H1 (cell line): ENCODE measurements around the gene GAB2. TPM values are rescaled to one million over a fixed set of nuclear protein-coding genes. Genes with fewer than 3 reads are reported as not detected.

ENCODE experiments used
- CTCF ChIA-PET: fragments of 300-600 bp; sonication (Branson Sonifier 250); formaldehyde crosslinking; loops from one replicate; lab custom pipeline; 2021; ENCODE audit not compliant: partially characterized antibody; lab: Charles Lee
- POLR2A ChIA-PET: fragments of 300-600 bp; sonication (Branson Sonifier 250); formaldehyde crosslinking; loops from one replicate; lab custom pipeline; 2021; ENCODE audit warnings: inconsistent platforms; ENCODE audit not compliant: partially characterized antibody; lab: Charles Lee
- DNase-seq, 2 experiments: peaks; one replicate each; pipeline versions ENCODE4 v3.0.0 to v3.0.0-alpha.2; 2010 to 2022; ENCODE audit warnings: low spot score in 2 of 2, low read depth in 1 of 2, mixed read lengths in 1 of 2
- FAIRE-seq: peaks from 2 replicates; lab custom pipeline; 2011; peaks lifted over from hg19 to GRCh38; lab: Jason Lieb, UNC
- H2AFZ ChIP-seq: 2 replicates; pipeline ENCODE4 v1.8.1; 2012; ENCODE audit warnings: low read length, inconsistent platforms
- H2AK5ac ChIP-seq: 2 replicates; pipeline ENCODE4 v1.6.1; 2013; ENCODE audit warnings: low read depth, low read length
- H2BK120ac ChIP-seq: replicated peaks from 2 replicates; pipeline ENCODE3; 2013; ENCODE audit warnings: low read depth, low read length, inconsistent platforms
- H2BK12ac ChIP-seq: 2 replicates; pipeline ENCODE4 v1.6.1; 2013; ENCODE audit warnings: low read depth, low read length
- H2BK15ac ChIP-seq: 2 replicates; pipeline ENCODE4 v1.6.1; 2013; ENCODE audit warnings: low read length
- H2BK20ac ChIP-seq: 2 replicates; pipeline ENCODE4 v1.6.1; 2013; ENCODE audit warnings: low read length
- H2BK5ac ChIP-seq: 2 replicates; pipeline ENCODE4 v1.6.1; 2013; ENCODE audit warnings: low read depth, low read length
- H3K14ac ChIP-seq: 2 replicates; pipeline ENCODE4 v1.6.1; 2013; ENCODE audit warnings: inconsistent platforms; ENCODE audit not compliant: insufficient read length
- H3K18ac ChIP-seq: 2 replicates; pipeline ENCODE4 v1.6.1; 2013; ENCODE audit warnings: low read length; ENCODE audit errors: extremely low read depth
- H3K23ac ChIP-seq: 2 replicates; pipeline ENCODE4 v1.6.1; 2013; ENCODE audit warnings: inconsistent platforms; ENCODE audit not compliant: insufficient read length
- H3K23me2 ChIP-seq: 2 replicates; pipeline ENCODE4 v1.6.1; 2013; ENCODE audit warnings: low read depth, low read length
- H3K27ac ChIP-seq: 2 replicates; pipeline ENCODE4 v1.6.1; 2011; ENCODE audit warnings: low read depth, low read length, inconsistent platforms
- H3K27me3 ChIP-seq, 4 experiments: replicated peaks in 1 of 4; 1 replicate in 1 of 4; 2 replicates in 3 of 4; pipeline versions ENCODE4 v1.6.1 to v1.8.1; 2011 to 2013; ENCODE audit warnings: low read length in 3 of 4, mild to moderate bottlenecking in 3 of 4, inconsistent platforms in 2 of 4, mixed read lengths in 2 of 4, moderate library complexity in 1 of 4; ENCODE audit not compliant: control insufficient read depth in 3 of 4, insufficient read depth in 3 of 4; ENCODE audit errors: extremely low read depth in 1 of 4
- H3K36me3 ChIP-seq, 4 experiments: 2 replicates each; pipeline versions ENCODE4 v1.6.1 to v1.8.1; 2011 to 2013; ENCODE audit warnings: mild to moderate bottlenecking in 4 of 4, low read length in 3 of 4, moderate library complexity in 2 of 4, control low read depth in 1 of 4, inconsistent platforms in 1 of 4; ENCODE audit not compliant: insufficient read depth in 4 of 4, control insufficient read depth in 2 of 4
- H3K4ac ChIP-seq: replicated peaks from 2 replicates; pipeline ENCODE3; 2013; ENCODE audit warnings: low read length, low read depth, mixed read lengths, inconsistent platforms; ENCODE audit not compliant: insufficient read length
- H3K4me1 ChIP-seq, 4 experiments: replicated peaks in 1 of 4; 1 replicate in 1 of 4; 2 replicates in 3 of 4; pipeline versions ENCODE4 v1.6.1 to v1.8.1; 2011 to 2013; ENCODE audit warnings: low read length in 3 of 4, inconsistent platforms in 2 of 4, mixed read lengths in 1 of 4; ENCODE audit not compliant: insufficient read depth in 4 of 4, control insufficient read depth in 3 of 4
- H3K4me2 ChIP-seq, 2 experiments: 2 replicates each; pipeline versions ENCODE4 v1.6.1 to v1.8.1; 2011 to 2013; ENCODE audit warnings: low read depth in 2 of 2, low read length in 2 of 2, control low read depth in 1 of 2, inconsistent platforms in 1 of 2, mild to moderate bottlenecking in 1 of 2; ENCODE audit not compliant: insufficient read depth in 1 of 2
- H3K4me3 ChIP-seq, 4 experiments: fragments of 200-600, 300-600 bp in 1 of 4; sonication (generic), shearing (Covaris generic), sonication (Bioruptor Twin) in 1 of 4; 2 replicates each; pipeline versions ENCODE4 v1.5.1 to v1.8.1; 2011 to 2016; ENCODE audit warnings: low read length in 4 of 4, low read depth in 3 of 4, control low read depth in 2 of 4, inconsistent platforms in 2 of 4, mild to moderate bottlenecking in 2 of 4, mixed read lengths in 1 of 4, moderate library complexity in 1 of 4; ENCODE audit not compliant: insufficient read depth in 2 of 4; ENCODE audit errors: extremely low read depth in 1 of 4
- H3K56ac ChIP-seq: replicated peaks from 2 replicates; pipeline ENCODE3; 2013; ENCODE audit warnings: low read depth, mild to moderate bottlenecking, mixed read lengths, low read length, inconsistent platforms; ENCODE audit not compliant: insufficient read length
- H3K79me1 ChIP-seq: 2 replicates; pipeline ENCODE4 v1.6.1; 2013; ENCODE audit warnings: low read depth, low read length, control low read depth
- H3K79me2 ChIP-seq, 2 experiments: 2 replicates each; pipeline versions ENCODE4 v1.6.1 to v1.8.1; 2012 to 2013; ENCODE audit warnings: low read length in 2 of 2, mild to moderate bottlenecking in 2 of 2, inconsistent platforms in 1 of 2; ENCODE audit not compliant: insufficient read depth in 2 of 2, control insufficient read depth in 1 of 2
- H3K9ac ChIP-seq, 4 experiments: replicated peaks in 1 of 4; 1 replicate in 1 of 4; 2 replicates in 3 of 4; pipeline versions ENCODE4 v1.6.1 to v1.8.1; 2011 to 2013; ENCODE audit warnings: low read depth in 3 of 4, low read length in 3 of 4, control low read depth in 2 of 4, mild to moderate bottlenecking in 2 of 4, moderate library complexity in 2 of 4, inconsistent platforms in 1 of 4; ENCODE audit errors: extremely low read depth in 1 of 4
- H3K9me3 ChIP-seq, 2 experiments: 2 replicates each; pipeline versions ENCODE4 v1.6.1 to v1.8.1; 2012 to 2013; ENCODE audit warnings: mild to moderate bottlenecking in 2 of 2, moderate library complexity in 2 of 2, control low read depth in 1 of 2, inconsistent platforms in 1 of 2, low read depth in 1 of 2, low read length in 1 of 2, mixed read lengths in 1 of 2; ENCODE audit not compliant: insufficient read depth in 2 of 2
- H4K20me1 ChIP-seq, 2 experiments: replicated peaks in 1 of 2; 2 replicates each; pipeline versions ENCODE3 to v1.8.1; 2011 to 2013; ENCODE audit warnings: inconsistent platforms in 2 of 2, low read length in 2 of 2, mild to moderate bottlenecking in 1 of 2; ENCODE audit not compliant: insufficient read depth in 2 of 2, control insufficient read depth in 1 of 2
- H4K5ac ChIP-seq: 2 replicates; pipeline ENCODE4 v1.6.1; 2013; ENCODE audit warnings: low read length, low read depth, mixed read lengths, inconsistent platforms; ENCODE audit not compliant: insufficient read length
- H4K8ac ChIP-seq: 2 replicates; pipeline ENCODE4 v1.8.0; 2013; ENCODE audit warnings: mild to moderate bottlenecking, moderate library complexity, low read length, inconsistent platforms; ENCODE audit not compliant: insufficient read depth; ENCODE audit errors: extremely low read depth
- H4K91ac ChIP-seq: replicated peaks from 2 replicates; pipeline ENCODE3; 2013; ENCODE audit warnings: low read length, mixed read lengths, inconsistent platforms; ENCODE audit not compliant: insufficient read length
- EGR1 ChIP-seq: IDR thresholded peaks from 2 replicates; pipeline ENCODE4 v1.6.1; 2011; ENCODE audit warnings: low read depth, low read length, borderline replicate concordance
- FOSL1 ChIP-seq: IDR thresholded peaks from 2 replicates; pipeline ENCODE4 v1.6.1; 2011; ENCODE audit warnings: mild to moderate bottlenecking, low read depth, low read length, moderate library complexity; ENCODE audit not compliant: insufficient read depth
- MAFK ChIP-seq: IDR thresholded peaks from 2 replicates; pipeline ENCODE4 v1.6.1; 2012; ENCODE audit warnings: low read depth, mild to moderate bottlenecking, improper control_type of control experiment, low read length
- RNF2 ChIP-seq: fragments of 200-900, 300-1000 bp; sonication (generic); IDR thresholded peaks from 2 replicates; pipeline ENCODE4 v1.7.1; 2016; ENCODE audit warnings: borderline replicate concordance, low read depth, mild to moderate bottlenecking, antibody characterized with exemption, low read length; ENCODE audit not compliant: poor library complexity, severe bottlenecking; ENCODE audit errors: missing control alignments
- WGBS, 2 experiments: shearing (Covaris generic) in 1 of 2; methylation state at CpG; one replicate each; pipeline versions ENCODE4 v1.1.6 to v1.1.7; 2013 to 2015; ENCODE audit warnings: low lambda C conversion rate in 2 of 2, mixed read lengths in 2 of 2, inconsistent platforms in 1 of 2, low coverage in 1 of 2, missing lambda C conversion rate in 1 of 2; ENCODE audit not compliant: insufficient replicate concordance in 2 of 2, insufficient coverage in 1 of 2, insufficient read length in 1 of 2; ENCODE audit errors: extremely low coverage in 1 of 2, missing lambda C conversion rate in 1 of 2; 5-methylcytosine and 5-hydroxymethylcytosine counted together
- polyA plus RNA-seq, 7 experiments: library from polyadenylated mRNA; depleted of rRNA in 3 of 7; stranded (reverse) in 5 of 7; unstranded in 2 of 7; fragments of >200 nt in 5 of 7; fragments of 200-250 nt in 2 of 7; gene quantifications; 1 replicate in 5 of 7; 2 replicates in 1 of 7; 4 replicates in 1 of 7; pipeline versions ENCODE4 v1.2.1 to v1.2.3, GENCODE V29; 2011 to 2013; ENCODE audit warnings: missing spikeins in 2 of 7, mixed read lengths in 2 of 7
- total RNA-seq: library from RNA; stranded (reverse); fragmentation: NEBNext Ultra II Directional; extraction: Animal tissue kit (Norgen Biotek cat#: 25700); gene quantifications from 2 replicates; pipeline ENCODE4 v1.2.1, GENCODE V29; 2021
- TF ChIP-seq, protein P1 (sequence below): IDR thresholded peaks from 2 replicates; pipeline ENCODE4 v1.6.1; 2011; ENCODE audit warnings: low read depth, mild to moderate bottlenecking, low read length; ENCODE audit not compliant: insufficient read depth
- TF ChIP-seq, protein P2 (sequence below), 3 experiments: IDR thresholded peaks; 1 replicate in 2 of 3; 2 replicates in 1 of 3; pipeline versions ENCODE4 v1.5.1 to v1.6.1; 2011; ENCODE audit warnings: low read length in 3 of 3, mild to moderate bottlenecking in 3 of 3, inconsistent platforms in 2 of 3, low read depth in 1 of 3, moderate library complexity in 1 of 3; ENCODE audit not compliant: insufficient read depth in 1 of 3; ENCODE audit errors: control extremely low read depth in 1 of 3

Gene GAB2
- total and polyA plus RNA-seq, 2 of the 8 experiments (the other 6 are each of a cell fraction or from before 2014, with no cell fraction given), result 6.3 to 14.0 TPM

DNA sequence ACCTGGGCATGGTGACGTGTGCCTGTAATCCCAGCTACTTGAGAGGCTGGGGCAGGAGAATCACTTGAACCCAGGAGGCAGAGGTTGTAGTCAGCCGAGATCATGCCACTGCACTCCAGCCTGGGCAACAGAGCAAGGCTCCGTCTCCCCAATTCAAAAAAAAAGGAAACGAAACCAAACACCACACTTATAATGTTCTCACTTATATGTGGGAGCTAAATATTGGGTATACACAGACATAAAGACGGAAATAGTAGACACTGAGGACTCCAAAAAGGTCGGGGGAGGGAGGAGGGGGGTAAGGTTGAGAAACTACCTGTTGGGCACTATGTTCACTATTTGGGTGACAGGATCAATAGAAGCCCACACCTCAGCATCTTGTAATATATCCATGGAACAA, 94.3 kb downstream of the GAB2 start:
- Histone ChIP-seq H2BK120ac (no peak overlapping the region), H4K8ac (no peak overlapping the region), H2BK5ac (no peak overlapping the region), H3K23me2 (no peaks in the 10 kb centered on the region), H3K14ac (no peak overlapping the region), H3K27ac (no peak overlapping the region), H3K4me3 (no peak overlapping the region), H2AFZ (no peak overlapping the region), H2AK5ac (no peak overlapping the region), H3K27me3 (no peaks in the 10 kb centered on the region), H3K9me3 (no peaks in the 10 kb centered on the region), H2BK12ac (no peak overlapping the region), H2BK20ac (no peak overlapping the region), H4K5ac (no peak overlapping the region), H3K4me2 (no peak overlapping the region), H3K23ac (no peak overlapping the region), H2BK15ac (no peak overlapping the region), H3K9ac (no peak overlapping the region), H4K91ac (no peak overlapping the region), H3K4ac (no peak overlapping the region), H3K56ac (no peak overlapping the region), H3K79me1 (no peaks in the 10 kb centered on the region; the same call in 1 of the 2 replicates), H3K79me2 (no peaks in the 10 kb centered on the region), H3K18ac (no peak overlapping the region), H3K36me3 (no peaks in the 10 kb centered on the region), H3K4me1 (peaks cover 0 to 4% (median 4%) of the 10 kb centered on the region in 4 experiments; a peak in 4 of 7 replicates), H4K20me1 (no peaks in the 10 kb centered on the region)
- ChIA-PET POLR2A (no interaction called here), CTCF (interaction anchor here (0.6 kb wide), 1 partner anchor 1276 kb away, joined by 7 read pairs; no protein-coding TSS in a partner anchor)
- 76% methylated on average over 6 of the region's 6 CpGs; no CpG with 5 or more reads in 1 of the 2 experiments for WGBS, 2 experiments
- no peak for FAIRE-seq
- no peak for DNase-seq
- TF ChIP-seq EGR1, result no peak
- TF ChIP-seq, protein P1, sequence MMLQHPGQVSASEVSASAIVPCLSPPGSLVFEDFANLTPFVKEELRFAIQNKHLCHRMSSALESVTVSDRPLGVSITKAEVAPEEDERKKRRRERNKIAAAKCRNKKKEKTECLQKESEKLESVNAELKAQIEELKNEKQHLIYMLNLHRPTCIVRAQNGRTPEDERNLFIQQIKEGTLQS, result no peak
- no peak for TF ChIP-seq RNF2
- TF ChIP-seq MAFK, result no peak
- TF ChIP-seq, protein P2, sequence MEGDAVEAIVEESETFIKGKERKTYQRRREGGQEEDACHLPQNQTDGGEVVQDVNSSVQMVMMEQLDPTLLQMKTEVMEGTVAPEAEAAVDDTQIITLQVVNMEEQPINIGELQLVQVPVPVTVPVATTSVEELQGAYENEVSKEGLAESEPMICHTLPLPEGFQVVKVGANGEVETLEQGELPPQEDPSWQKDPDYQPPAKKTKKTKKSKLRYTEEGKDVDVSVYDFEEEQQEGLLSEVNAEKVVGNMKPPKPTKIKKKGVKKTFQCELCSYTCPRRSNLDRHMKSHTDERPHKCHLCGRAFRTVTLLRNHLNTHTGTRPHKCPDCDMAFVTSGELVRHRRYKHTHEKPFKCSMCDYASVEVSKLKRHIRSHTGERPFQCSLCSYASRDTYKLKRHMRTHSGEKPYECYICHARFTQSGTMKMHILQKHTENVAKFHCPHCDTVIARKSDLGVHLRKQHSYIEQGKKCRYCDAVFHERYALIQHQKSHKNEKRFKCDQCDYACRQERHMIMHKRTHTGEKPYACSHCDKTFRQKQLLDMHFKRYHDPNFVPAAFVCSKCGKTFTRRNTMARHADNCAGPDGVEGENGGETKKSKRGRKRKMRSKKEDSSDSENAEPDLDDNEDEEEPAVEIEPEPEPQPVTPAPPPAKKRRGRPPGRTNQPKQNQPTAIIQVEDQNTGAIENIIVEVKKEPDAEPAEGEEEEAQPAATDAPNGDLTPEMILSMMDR (IDR thresholded peaks at IDR 0.05; ENCODE audit: control extremely low read depth in 1 of 3, insufficient read depth in 1 of 3, low read depth in 1 of 3, low read length in 3 of 3), result no peak
- TF ChIP-seq FOSL1, result no peak
